ENCODE data around the gene SYNE4.

- TF ChIP-seq CTCF (IDR thresholded peaks at IDR 0.05), result no peak
- TF ChIP-seq POLR2A (IDR thresholded peaks at IDR 0.05), result no peak
Observed at GRCh38 chr19:35992907-35993765, 15.5 kb downstream of the SYNE4 start.

Measured in testis (tissue), 2 donors.